Stimulated activated CD8-positive, alpha-beta memory T cell treated with anti-CD3 and anti-CD28 coated beads, Interleukin-7, amount 100 ng/mL, for 4 hours (primary cell): ENCODE results near the gene GALNT11.

Experiments
- DNase-seq, 2 donors: peaks; one replicate each; pipeline ENCODE4 v3.0.0-alpha.2; 2020; ENCODE audit warnings: low read depth in 2 of 2

GALNT11 gene

GRCh38 chr7:152117356-152117755, 91.9 kb downstream of the GALNT11 start:
- no peak for DNase-seq

- no peak for DNase-seq
Observed at GRCh38 chr7:152120210-152120609, 94.7 kb downstream of the GALNT11 start.

GRCh38 chr7:152120776-152121175, 95.3 kb downstream of the GALNT11 start:
- no peak for DNase-seq

- DNase-seq: no peak
Observed at GRCh38 chr7:152121432-152121831, 96.0 kb downstream of the GALNT11 start.

- DNase-seq: no peak
Observed at GRCh38 chr7:152122540-152122939, 97.1 kb downstream of the GALNT11 start.

GRCh38 chr7:152126741-152127140, 101.3 kb downstream of the GALNT11 start:
- no peak for DNase-seq

GRCh38 chr7:152127229-152127628, 101.8 kb downstream of the GALNT11 start:
- DNase-seq: no peak

- no peak for DNase-seq
Observed at GRCh38 chr7:152128252-152128651, 102.8 kb downstream of the GALNT11 start.

- no peak for DNase-seq
Observed at GRCh38 chr7:152128741-152129461, 103.4 kb downstream of the GALNT11 start.

- DNase-seq: no peak
Observed at GRCh38 chr7:152129682-152130081, 104.2 kb downstream of the GALNT11 start.

GRCh38 chr7:152130658-152131590, 105.5 kb downstream of the GALNT11 start:
- DNase-seq: no peak

GRCh38 chr7:152131981-152132494, 106.6 kb downstream of the GALNT11 start:
- DNase-seq: no peak

GRCh38 chr7:152132812-152133211, 107.3 kb downstream of the GALNT11 start:
- DNase-seq: no peak

- no peak for DNase-seq
Observed at GRCh38 chr7:152133804-152134203, 108.3 kb downstream of the GALNT11 start.

GRCh38 chr7:152136686-152137085, 111.2 kb downstream of the GALNT11 start:
- DNase-seq: no peak

GRCh38 chr7:152137476-152138025, 112.1 kb downstream of the GALNT11 start:
- no peak for DNase-seq

GRCh38 chr7:152140067-152140466, 114.6 kb downstream of the GALNT11 start:
- DNase-seq: no peak

- no peak for DNase-seq
Observed at GRCh38 chr7:152140560-152140959, 115.1 kb downstream of the GALNT11 start.

GRCh38 chr7:152142976-152143595, 117.6 kb downstream of the GALNT11 start:
- no peak for DNase-seq

- DNase-seq: no peak
Observed at GRCh38 chr7:152144557-152145245, 119.2 kb downstream of the GALNT11 start.

- DNase-seq: no peak
Observed at GRCh38 chr7:152145853-152146466, 120.5 kb downstream of the GALNT11 start.
